SU-DHL-6 (cell line): Measurements from ENCODE around the gene STARD6.

Experiments
- EZH2phosphoT487 ChIP-seq: fragments of 200-600 bp; sonication (generic), shearing (Covaris generic); conservative IDR thresholded peaks from 2 replicates; pipeline ENCODE4 v1.6.1; 2018; ENCODE audit warnings: mild to moderate bottlenecking, antibody characterized with exemption, low read length, moderate library complexity, mixed read lengths
- TF ChIP-seq, protein P1 (sequence below): fragments of 200-600 bp; sonication (generic); IDR thresholded peaks from one replicate; pipeline ENCODE4 v1.5.1; 2017; ENCODE audit warnings: antibody characterized with exemption, mild to moderate bottlenecking, low read length, moderate library complexity; ENCODE audit not compliant: insufficient read depth, poor library complexity, severe bottlenecking

DNA sequence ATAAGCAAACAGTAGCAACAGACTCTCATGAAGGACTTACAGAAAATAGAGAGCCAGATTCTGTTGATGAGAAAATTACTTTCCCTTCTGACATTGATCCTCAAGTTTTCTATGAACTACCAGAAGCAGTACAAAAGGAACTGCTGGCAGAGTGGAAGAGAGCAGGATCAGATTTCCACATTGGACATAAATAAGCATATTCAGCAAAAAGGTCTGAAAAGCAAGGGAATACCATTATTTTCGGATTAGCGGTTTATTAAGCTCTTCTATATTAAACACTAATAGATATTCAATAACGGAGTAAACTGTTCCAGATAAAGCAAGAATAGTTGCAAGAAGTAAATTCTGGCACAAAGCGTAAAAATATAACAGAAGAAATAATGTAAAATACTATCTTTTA is 63.4 kb downstream of the STARD6 start:
- TF ChIP-seq, protein P1, sequence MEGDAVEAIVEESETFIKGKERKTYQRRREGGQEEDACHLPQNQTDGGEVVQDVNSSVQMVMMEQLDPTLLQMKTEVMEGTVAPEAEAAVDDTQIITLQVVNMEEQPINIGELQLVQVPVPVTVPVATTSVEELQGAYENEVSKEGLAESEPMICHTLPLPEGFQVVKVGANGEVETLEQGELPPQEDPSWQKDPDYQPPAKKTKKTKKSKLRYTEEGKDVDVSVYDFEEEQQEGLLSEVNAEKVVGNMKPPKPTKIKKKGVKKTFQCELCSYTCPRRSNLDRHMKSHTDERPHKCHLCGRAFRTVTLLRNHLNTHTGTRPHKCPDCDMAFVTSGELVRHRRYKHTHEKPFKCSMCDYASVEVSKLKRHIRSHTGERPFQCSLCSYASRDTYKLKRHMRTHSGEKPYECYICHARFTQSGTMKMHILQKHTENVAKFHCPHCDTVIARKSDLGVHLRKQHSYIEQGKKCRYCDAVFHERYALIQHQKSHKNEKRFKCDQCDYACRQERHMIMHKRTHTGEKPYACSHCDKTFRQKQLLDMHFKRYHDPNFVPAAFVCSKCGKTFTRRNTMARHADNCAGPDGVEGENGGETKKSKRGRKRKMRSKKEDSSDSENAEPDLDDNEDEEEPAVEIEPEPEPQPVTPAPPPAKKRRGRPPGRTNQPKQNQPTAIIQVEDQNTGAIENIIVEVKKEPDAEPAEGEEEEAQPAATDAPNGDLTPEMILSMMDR = no peak
- no peak for TF ChIP-seq EZH2phosphoT487
